NCI-H226 (cell line): Measurements from ENCODE around the gene MPG.
"Not testable (repeated sequence)": the region's sequence is repeated elsewhere in the genome, so short reads cannot be mapped to it uniquely, and the experiment has no call there.

Source experiments
- DNase-seq: peaks from one replicate; pipeline ENCODE4 v3.0.0-alpha.2; 2015

The MPG gene

GRCh38 chr16:77807-78443 is at the start of gene MPG:
TSS of gene MPG (plus strand) at chr16:78225. CDS start at chr16:78310, 85 bp downstream.
- peak; percentile 73 for DNase-seq

- not testable (repeated sequence) for DNase-seq
These were observed 47.4 kb upstream of the MPG start for GRCh38 chr16:30627-31026.

- not testable (repeated sequence) for DNase-seq
These were observed 44.7 kb upstream of the MPG start for GRCh38 chr16:33154-33876.

- DNase-seq = no peak
These were observed 44.0 kb upstream of the MPG start for GRCh38 chr16:33877-34647.

GRCh38 chr16:34648-34987 is 43.4 kb upstream of the MPG start:
- DNase-seq = no peak

- no peak for DNase-seq
These were observed 42.9 kb upstream of the MPG start for GRCh38 chr16:35011-35677.

- DNase-seq = no peak
These were observed 42.2 kb upstream of the MPG start for GRCh38 chr16:35678-36305.

- DNase-seq = no peak
These were observed 41.6 kb upstream of the MPG start for GRCh38 chr16:36336-36984.

- DNase-seq = no peak
These were observed 40.5 kb upstream of the MPG start for GRCh38 chr16:37511-37910.

GRCh38 chr16:38206-38605 is 39.8 kb upstream of the MPG start:
- not testable (repeated sequence) for DNase-seq

- peak; percentile 15 for DNase-seq
These were observed 38.8 kb upstream of the MPG start for GRCh38 chr16:38941-39892.

GRCh38 chr16:41439-42068 is 36.5 kb upstream of the MPG start:
- no peak for DNase-seq

GRCh38 chr16:42069-42457 is 36.0 kb upstream of the MPG start:
- no peak for DNase-seq

GRCh38 chr16:42691-43090 is 35.3 kb upstream of the MPG start:
- DNase-seq = no peak

- no peak for DNase-seq
These were observed 34.7 kb upstream of the MPG start for GRCh38 chr16:43294-43693.

GRCh38 chr16:44655-45054 is 33.4 kb upstream of the MPG start:
- no peak for DNase-seq

GRCh38 chr16:45454-45853 is 32.6 kb upstream of the MPG start:
- no peak for DNase-seq

- DNase-seq = not testable (repeated sequence)
These were observed 31.5 kb upstream of the MPG start for GRCh38 chr16:46510-46909.

- DNase-seq = no peak
These were observed 30.8 kb upstream of the MPG start for GRCh38 chr16:47234-47633.

GRCh38 chr16:50769-51591 is 27.0 kb upstream of the MPG start:
- DNase-seq = no peak
